ENCODE measurements around the gene CYP11A1.

CYP11A1 gene

GRCh38 chr15:74396445-74397238 lies 29.2 kb upstream of the CYP11A1 start:
- no peak overlapping the region for H3K4me3 ChIP-seq (replicated peaks; ENCODE audit: low read depth, low read length)
- no peak for TF ChIP-seq CTCF (IDR thresholded peaks at IDR 0.05; ENCODE audit: low read length, missing control alignments)
- DNase-seq (ENCODE audit: low read depth), result no peak

- TF ChIP-seq CTCF (IDR thresholded peaks at IDR 0.05; ENCODE audit: low read length, missing control alignments), result no peak
- no peak overlapping the region for H3K4me3 ChIP-seq (replicated peaks; ENCODE audit: low read depth, low read length)
- DNase-seq (ENCODE audit: low read depth), result no peak
These were observed 28.6 kb upstream of the CYP11A1 start for GRCh38 chr15:74396146-74396438.

- no peak overlapping the region for H3K4me3 ChIP-seq (replicated peaks; ENCODE audit: low read depth, low read length)
- TF ChIP-seq CTCF (IDR thresholded peaks at IDR 0.05; ENCODE audit: low read length, missing control alignments), result no peak
- no peak for DNase-seq (ENCODE audit: low read depth)
These were observed 28.1 kb upstream of the CYP11A1 start for GRCh38 chr15:74395319-74396145.

- no peak for DNase-seq (ENCODE audit: low read depth)
- no peak overlapping the region for H3K4me3 ChIP-seq (replicated peaks; ENCODE audit: low read depth, low read length)
- TF ChIP-seq CTCF (IDR thresholded peaks at IDR 0.05; ENCODE audit: low read length, missing control alignments), result no peak
These were observed 26.8 kb upstream of the CYP11A1 start for GRCh38 chr15:74394090-74394846.

- no peak for DNase-seq (ENCODE audit: low read depth)
- no peak overlapping the region for H3K4me3 ChIP-seq (replicated peaks; ENCODE audit: low read depth, low read length)
- no peak for TF ChIP-seq CTCF (IDR thresholded peaks at IDR 0.05; ENCODE audit: low read length, missing control alignments)
These were observed 26.0 kb upstream of the CYP11A1 start for GRCh38 chr15:74393423-74393822.

- no peak for TF ChIP-seq CTCF (IDR thresholded peaks at IDR 0.05; ENCODE audit: low read length, missing control alignments)
- no peak overlapping the region for H3K4me3 ChIP-seq (replicated peaks; ENCODE audit: low read depth, low read length)
- no peak for DNase-seq (ENCODE audit: low read depth)
These were observed 25.5 kb upstream of the CYP11A1 start for GRCh38 chr15:74392902-74393301.

All from fibroblast of pulmonary artery (primary cell).